ENCODE results near the gene HEPHL1. TPM values are rescaled to one million over a fixed set of nuclear protein-coding genes. Genes with fewer than 3 reads are reported as not detected.
A peak's percentile ranks its signal among the peaks of the same experiment; 100 is the strongest.

HEPHL1 gene
- total RNA-seq, 3 donors from 2014 or later: 0.15 to 0.33 TPM; not detected in 1

DNA sequence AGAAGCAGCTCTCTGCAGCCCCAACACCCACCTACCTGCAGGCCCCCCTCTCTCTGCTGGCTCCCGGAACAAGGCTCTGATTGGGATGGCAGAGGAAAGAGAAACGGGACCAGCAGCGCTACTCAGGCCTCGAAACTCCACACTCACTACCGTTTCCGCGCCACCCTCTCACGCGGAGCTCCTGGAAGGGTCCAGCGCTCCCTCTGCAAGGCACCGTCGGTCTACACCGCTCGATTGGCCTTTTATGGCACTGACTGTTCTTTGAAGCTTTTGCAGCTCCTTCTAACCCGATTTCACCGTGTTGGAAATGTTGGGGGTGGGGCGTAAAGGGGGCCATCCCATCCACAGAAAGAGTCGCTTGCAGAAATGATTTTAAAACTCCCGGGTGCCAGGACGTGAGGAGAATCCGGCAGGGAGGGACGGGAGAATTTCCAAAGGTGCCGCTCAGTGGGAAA is 107.2 kb downstream of the HEPHL1 start:
- Histone ChIP-seq H3K27me3 (no peaks in the 10 kb centered on the region), H3K9me3 (no peaks in the 10 kb centered on the region), H3K27ac (peak overlapping the region; percentile 89 to 93), H3K4me3 (peak overlapping the region; percentile 75 to 82 (median 80)), H3K4me1 (peaks cover 0 to 2% of the 10 kb centered on the region in 2 donors), H3K36me3 (no peaks in the 10 kb centered on the region)
- TF ChIP-seq, protein P1, sequence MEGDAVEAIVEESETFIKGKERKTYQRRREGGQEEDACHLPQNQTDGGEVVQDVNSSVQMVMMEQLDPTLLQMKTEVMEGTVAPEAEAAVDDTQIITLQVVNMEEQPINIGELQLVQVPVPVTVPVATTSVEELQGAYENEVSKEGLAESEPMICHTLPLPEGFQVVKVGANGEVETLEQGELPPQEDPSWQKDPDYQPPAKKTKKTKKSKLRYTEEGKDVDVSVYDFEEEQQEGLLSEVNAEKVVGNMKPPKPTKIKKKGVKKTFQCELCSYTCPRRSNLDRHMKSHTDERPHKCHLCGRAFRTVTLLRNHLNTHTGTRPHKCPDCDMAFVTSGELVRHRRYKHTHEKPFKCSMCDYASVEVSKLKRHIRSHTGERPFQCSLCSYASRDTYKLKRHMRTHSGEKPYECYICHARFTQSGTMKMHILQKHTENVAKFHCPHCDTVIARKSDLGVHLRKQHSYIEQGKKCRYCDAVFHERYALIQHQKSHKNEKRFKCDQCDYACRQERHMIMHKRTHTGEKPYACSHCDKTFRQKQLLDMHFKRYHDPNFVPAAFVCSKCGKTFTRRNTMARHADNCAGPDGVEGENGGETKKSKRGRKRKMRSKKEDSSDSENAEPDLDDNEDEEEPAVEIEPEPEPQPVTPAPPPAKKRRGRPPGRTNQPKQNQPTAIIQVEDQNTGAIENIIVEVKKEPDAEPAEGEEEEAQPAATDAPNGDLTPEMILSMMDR (IDR thresholded peaks at IDR 0.05): no peak
- TF ChIP-seq POLR2A (IDR thresholded peaks at IDR 0.05): no peak
- no peak for TF ChIP-seq POLR2AphosphoS5 (IDR thresholded peaks at IDR 0.05)
- no peak for DNase-seq (ENCODE audit: low spot score in 2 of 2)
- intact Hi-C loops (cut with DNase I; ENCODE audit: low total_unique reads): no loop called here

- peak; percentile 57 to 74 for DNase-seq (ENCODE audit: low spot score in 2 of 2)
- peak within 1 kb of the TSS; percentile 75 to 82 (median 80) for H3K4me3 ChIP-seq
- peaks cover 0 to 2% of the 10 kb centered on the region in 2 donors for H3K4me1 ChIP-seq
- TF ChIP-seq POLR2A (IDR thresholded peaks at IDR 0.05): no peak
- no peak for TF ChIP-seq POLR2AphosphoS5 (IDR thresholded peaks at IDR 0.05)
- TF ChIP-seq, protein P1 (IDR thresholded peaks at IDR 0.05): no peak
- H3K9me3 ChIP-seq: no peaks in the 10 kb centered on the region
- peak within 1 kb of the TSS; percentile 89 to 93 for H3K27ac ChIP-seq
- H3K36me3 ChIP-seq: no peaks in the 10 kb centered on the region
- no peaks in the 10 kb centered on the region for H3K27me3 ChIP-seq
- intact Hi-C loops (cut with DNase I; ENCODE audit: low total_unique reads): no loop called here
These were observed 107.8 kb downstream of the HEPHL1 start, which contains the start of gene PANX1 for GRCh38 chr11:94128746-94129511. Gene PANX1 (plus strand): TSS chr11:94128841. CDS start chr11:94129313, 472 bp downstream.

GRCh38 chr11:94129512-94130297 is 108.6 kb downstream of the HEPHL1 start:
- no peaks in the 10 kb centered on the region for H3K9me3 ChIP-seq
- peaks cover 0 to 2% of the 10 kb centered on the region in 2 donors for H3K4me1 ChIP-seq
- H3K27ac ChIP-seq: peak overlapping the region; percentile 89 to 93
- H3K27me3 ChIP-seq: no peaks in the 10 kb centered on the region
- no peak for TF ChIP-seq POLR2A (IDR thresholded peaks at IDR 0.05)
- TF ChIP-seq POLR2AphosphoS5 (IDR thresholded peaks at IDR 0.05): no peak
- TF ChIP-seq, protein P1 (IDR thresholded peaks at IDR 0.05): no peak
- H3K36me3 ChIP-seq: no peaks in the 10 kb centered on the region
- peak overlapping the region; percentile 75 to 82 (median 80) for H3K4me3 ChIP-seq
- DNase-seq (ENCODE audit: low spot score in 2 of 2): no peak
- intact Hi-C loops (cut with DNase I; ENCODE audit: low total_unique reads): no loop called here

DNA sequence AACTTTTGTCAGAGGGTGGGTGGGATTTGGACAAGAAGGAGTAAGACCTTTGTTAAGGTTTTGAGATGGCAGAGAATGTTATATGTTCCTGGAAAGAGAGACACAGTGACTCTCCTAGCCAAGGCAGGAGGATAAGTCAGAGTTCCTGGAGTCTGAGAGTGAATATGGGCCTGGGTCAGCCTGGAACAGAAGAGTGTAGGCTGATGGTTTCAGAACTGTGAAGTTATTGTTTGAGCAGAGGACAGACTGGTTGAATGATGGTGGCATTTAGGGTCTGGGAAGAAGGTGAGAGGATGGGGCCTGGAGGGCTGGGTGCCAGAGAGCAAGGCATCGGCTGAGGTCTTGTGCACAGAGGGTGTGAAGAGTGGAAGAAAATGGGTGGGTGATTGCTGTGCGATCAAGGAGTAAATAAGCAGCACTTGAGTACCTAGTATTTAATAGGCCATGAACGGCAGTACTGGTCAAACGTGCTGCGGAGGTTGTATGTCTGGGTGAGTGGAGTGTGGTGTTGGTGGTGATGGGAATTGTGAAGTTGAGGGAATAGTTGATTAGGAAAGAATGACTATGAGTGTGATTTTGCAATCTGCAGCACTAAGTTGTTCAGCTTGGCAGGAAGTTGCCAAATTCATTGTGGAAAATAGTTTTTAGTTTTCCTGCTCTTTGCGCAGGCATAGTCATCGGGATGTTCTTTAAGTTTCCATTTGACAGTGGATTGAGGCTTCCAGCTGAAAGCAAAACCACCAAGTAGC is 109.3 kb downstream of the HEPHL1 start:
- peak overlapping the region; percentile 75 to 82 (median 80) for H3K4me3 ChIP-seq
- intact Hi-C loops (cut with DNase I; ENCODE audit: low total_unique reads): no loop called here
- no peaks in the 10 kb centered on the region for H3K9me3 ChIP-seq
- H3K27me3 ChIP-seq: no peaks in the 10 kb centered on the region
- TF ChIP-seq POLR2A (IDR thresholded peaks at IDR 0.05): no peak
- peak in 2 of 3 donors; percentile 31 to 82 for TF ChIP-seq POLR2AphosphoS5 (IDR thresholded peaks at IDR 0.05)
- TF ChIP-seq, protein P1 (IDR thresholded peaks at IDR 0.05): no peak
- DNase-seq (ENCODE audit: low spot score in 2 of 2): no peak
- H3K4me1 ChIP-seq: peaks cover 0 to 2% of the 10 kb centered on the region in 2 donors
- no peaks in the 10 kb centered on the region for H3K36me3 ChIP-seq
- peak overlapping the region; percentile 89 to 93 for H3K27ac ChIP-seq

Data from breast epithelium (tissue), 4 donors.